GM20000 (cell line): ENCODE data around the gene NRIP2.

ENCODE experiments used
- DNase-seq: peaks from one replicate; pipeline ENCODE4 v3.0.0; 2012; ENCODE audit warnings: low spot score
- TF ChIP-seq, protein P1 (sequence below): IDR thresholded peaks from 2 replicates; pipeline ENCODE4 v1.5.1; 2012; ENCODE audit warnings: mild to moderate bottlenecking, control low read depth; ENCODE audit errors: extremely low read depth, missing control alignments

Gene NRIP2

DNA sequence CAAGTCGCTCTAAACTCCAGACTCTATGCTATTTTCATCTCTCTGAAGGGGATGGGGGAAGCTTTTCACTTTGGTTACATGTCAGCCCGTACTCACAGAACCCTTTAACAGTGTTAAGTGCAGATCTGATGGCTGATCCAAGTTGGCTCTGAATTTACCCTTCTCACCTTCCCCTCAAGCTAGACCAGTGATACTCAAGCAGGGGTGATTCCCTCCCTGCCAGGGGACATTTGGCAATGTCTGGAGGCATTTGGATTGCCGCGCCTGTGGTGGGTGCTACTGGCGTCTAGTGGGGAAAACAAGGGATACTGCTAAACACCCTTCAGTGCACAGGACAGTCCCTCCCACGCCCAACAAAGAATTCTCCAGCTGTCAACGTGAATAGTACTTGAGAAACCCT lies 28.0 kb upstream of the NRIP2 start:
- TF ChIP-seq, protein P1, sequence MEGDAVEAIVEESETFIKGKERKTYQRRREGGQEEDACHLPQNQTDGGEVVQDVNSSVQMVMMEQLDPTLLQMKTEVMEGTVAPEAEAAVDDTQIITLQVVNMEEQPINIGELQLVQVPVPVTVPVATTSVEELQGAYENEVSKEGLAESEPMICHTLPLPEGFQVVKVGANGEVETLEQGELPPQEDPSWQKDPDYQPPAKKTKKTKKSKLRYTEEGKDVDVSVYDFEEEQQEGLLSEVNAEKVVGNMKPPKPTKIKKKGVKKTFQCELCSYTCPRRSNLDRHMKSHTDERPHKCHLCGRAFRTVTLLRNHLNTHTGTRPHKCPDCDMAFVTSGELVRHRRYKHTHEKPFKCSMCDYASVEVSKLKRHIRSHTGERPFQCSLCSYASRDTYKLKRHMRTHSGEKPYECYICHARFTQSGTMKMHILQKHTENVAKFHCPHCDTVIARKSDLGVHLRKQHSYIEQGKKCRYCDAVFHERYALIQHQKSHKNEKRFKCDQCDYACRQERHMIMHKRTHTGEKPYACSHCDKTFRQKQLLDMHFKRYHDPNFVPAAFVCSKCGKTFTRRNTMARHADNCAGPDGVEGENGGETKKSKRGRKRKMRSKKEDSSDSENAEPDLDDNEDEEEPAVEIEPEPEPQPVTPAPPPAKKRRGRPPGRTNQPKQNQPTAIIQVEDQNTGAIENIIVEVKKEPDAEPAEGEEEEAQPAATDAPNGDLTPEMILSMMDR, result no peak
- no peak for DNase-seq

DNA sequence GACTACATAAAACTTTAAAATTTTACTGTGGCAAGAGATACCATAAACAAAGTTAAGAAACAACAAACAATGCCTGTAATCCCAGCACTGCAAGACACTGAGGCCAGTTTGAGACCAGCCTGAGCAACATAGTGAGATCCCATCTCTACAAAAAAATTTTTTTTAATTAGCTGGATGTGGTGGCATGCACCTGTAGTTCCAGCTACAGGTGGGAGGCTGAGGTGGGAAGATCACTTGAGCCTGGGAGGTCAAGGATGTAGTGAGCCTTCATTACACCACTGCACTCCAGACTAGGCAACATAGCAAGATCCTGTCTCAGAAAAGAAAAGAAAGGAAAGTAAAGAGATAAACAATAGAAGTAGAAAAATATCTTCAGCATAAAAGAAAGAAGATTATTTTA lies 25.3 kb upstream of the NRIP2 start:
- DNase-seq, result no peak
- TF ChIP-seq, protein P1, result no peak

DNA sequence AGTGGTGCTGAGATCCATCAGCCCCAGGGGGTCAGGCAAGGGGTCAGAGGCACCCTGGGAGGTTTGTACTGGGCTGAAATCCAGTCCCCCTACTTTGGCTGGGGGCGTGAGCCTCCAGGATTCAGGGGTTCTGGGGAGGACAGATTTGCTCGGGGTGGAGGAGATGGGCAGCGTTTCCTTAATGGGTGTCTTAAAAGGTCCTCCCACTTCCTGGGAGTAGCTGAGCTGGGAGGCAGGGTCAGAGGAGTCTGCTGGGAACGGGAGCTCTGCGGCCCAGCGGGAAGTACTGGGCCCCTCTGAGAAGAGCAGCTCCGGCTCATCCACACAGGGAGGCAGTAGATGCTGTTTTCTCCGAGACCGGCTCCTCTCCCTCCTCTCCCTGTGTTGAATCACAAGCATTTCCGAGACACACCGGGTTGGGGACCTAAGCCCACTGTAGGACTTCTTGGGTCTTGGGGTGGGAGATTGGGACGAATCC lies 24.1 kb upstream of the NRIP2 start:
- no peak for DNase-seq
- TF ChIP-seq, protein P1, result no peak

DNA sequence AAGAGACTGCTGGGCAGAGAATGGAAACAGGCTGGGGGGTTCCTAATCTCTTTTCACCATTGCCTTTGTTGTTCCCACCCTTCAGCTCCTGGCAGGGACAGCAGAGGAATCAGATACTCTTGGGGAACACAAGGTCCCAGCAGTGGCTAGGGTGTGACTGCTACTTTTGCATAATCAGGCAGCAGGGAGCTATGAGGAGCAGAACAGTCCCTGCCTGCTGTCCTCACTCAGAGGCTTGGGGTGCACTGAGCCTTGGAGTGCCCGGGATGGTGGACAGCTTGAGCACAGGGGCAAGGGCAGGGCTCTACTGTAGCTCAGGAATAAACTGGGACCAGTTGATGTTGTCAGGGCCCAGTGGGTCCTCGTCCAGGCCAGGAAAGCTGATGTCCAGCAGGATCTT lies 23.5 kb upstream of the NRIP2 start:
- TF ChIP-seq, protein P1, result no peak
- no peak for DNase-seq

DNA sequence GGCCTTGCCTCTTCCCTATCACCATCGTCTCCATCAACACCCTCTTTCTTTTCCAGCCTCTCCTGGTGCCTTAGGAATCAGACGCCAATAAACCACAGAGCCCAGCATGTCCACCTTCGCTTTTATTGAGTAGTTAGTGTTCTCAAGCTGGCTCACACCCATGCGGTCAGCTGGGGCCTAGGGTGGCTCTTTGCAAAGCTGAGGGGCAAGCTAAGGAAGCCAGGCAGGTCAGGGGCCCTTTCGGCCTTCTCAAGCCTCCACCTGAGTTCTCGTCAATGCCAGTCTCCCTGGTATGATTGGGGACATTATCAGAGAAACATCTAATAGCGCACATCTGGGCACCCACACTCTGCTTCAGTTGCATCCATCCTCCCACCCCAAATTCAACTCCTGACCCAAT lies 22.7 kb upstream of the NRIP2 start:
- no peak for DNase-seq
- TF ChIP-seq, protein P1, result no peak

DNA sequence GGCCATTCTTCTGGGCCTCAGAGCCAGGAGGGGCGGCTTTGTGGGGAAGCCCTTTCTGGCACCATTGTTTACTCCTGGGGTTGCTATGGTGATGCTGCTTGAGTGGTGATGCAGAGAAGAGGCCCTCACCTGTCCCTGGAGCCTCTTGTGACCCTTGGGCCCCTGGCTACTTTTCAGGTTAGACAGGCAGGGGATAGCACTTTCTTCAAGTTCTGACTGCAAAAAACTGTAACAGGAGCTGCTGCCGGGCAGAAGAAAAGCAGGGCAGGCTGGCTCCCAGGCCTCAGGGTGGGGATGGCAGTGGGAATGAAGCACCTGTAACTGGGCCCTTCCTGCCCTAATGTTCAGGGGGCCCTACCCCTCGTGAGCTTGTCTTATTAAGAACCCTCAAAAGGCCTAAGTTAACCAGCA lies 22.2 kb upstream of the NRIP2 start, which contains the start of gene TEX52:
TEX52 (minus strand) TSS at position 19 of the 411 bp plus-strand sequence; CDS start at position 6, 13 bp downstream.
- TF ChIP-seq, protein P1, result no peak
- DNase-seq, result no peak

DNA sequence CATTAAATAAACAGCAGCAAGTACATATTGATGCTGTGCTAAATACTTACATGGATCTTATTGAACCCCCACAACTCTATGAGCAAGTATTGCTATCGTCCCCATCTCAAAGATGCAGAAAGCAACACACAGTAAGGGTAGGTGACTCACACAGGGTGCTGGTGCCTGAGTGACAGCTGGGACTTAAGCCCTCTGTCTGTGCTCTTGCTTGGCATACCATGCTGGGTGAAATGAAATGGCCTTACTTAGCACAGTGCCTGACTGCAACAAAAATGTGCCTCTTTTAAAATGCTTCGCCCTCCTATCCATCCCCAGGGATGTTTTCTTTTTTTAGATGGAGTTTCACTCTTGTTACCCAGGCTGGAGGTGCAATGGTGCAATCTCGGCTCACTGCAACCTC lies 21.2 kb upstream of the NRIP2 start:
- no peak for DNase-seq
- TF ChIP-seq, protein P1, result no peak
